ENCODE results near the gene RASL11A.

DNA sequence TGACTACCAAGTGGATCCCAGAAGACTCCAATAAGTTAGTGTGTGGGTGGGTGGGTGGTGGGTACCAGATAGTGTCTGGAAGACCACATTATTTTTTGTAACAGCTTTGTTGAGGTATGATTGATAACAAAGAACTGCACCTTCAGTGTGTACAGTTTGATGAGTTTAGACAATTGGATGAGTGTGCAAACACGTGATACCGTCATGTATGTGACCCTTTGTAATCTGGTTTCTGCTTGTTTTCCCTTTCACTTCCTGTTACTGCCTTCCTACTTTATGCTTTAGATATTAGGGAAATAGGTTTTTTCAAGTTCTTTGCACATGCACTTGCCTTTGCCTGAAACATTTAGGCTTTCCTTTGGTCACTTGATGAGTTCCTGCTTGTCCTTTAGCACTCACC, 10.8 kb upstream of the RASL11A start:
- TF ChIP-seq POLR2A (IDR thresholded peaks at IDR 0.05): no peak
- TF ChIP-seq, protein P1, sequence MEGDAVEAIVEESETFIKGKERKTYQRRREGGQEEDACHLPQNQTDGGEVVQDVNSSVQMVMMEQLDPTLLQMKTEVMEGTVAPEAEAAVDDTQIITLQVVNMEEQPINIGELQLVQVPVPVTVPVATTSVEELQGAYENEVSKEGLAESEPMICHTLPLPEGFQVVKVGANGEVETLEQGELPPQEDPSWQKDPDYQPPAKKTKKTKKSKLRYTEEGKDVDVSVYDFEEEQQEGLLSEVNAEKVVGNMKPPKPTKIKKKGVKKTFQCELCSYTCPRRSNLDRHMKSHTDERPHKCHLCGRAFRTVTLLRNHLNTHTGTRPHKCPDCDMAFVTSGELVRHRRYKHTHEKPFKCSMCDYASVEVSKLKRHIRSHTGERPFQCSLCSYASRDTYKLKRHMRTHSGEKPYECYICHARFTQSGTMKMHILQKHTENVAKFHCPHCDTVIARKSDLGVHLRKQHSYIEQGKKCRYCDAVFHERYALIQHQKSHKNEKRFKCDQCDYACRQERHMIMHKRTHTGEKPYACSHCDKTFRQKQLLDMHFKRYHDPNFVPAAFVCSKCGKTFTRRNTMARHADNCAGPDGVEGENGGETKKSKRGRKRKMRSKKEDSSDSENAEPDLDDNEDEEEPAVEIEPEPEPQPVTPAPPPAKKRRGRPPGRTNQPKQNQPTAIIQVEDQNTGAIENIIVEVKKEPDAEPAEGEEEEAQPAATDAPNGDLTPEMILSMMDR (IDR thresholded peaks at IDR 0.05): no peak

Measured in stomach (tissue), 4 donors.